Measurements from ENCODE around the gene WHRN.

DNA sequence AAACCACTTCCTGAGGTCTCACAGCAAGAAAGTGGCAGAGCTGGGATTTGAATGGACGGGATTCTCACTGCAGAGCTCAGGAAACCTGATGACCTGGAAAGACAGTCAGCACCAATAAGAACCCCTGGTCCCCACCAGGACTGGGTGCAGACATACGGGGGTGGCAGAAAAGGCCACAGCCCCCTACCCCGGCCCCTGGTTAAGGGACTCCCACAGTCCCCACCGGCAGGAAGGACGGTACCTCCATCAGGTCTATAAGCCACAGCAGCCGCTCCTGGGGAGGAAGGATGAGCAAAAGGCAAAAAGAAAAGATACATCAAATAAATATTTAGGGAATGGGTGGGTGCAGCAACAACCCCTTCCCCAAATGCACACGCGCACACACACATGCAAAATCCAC, 85.5 kb downstream of the WHRN start:
- no peak for TF ChIP-seq POLR2AphosphoS5 (IDR thresholded peaks at IDR 0.05; ENCODE audit: borderline replicate concordance, low read depth, low read length)
- no peak for TF ChIP-seq EZH2 (IDR thresholded peaks at IDR 0.05)
- TF ChIP-seq FOXP2 (optimal IDR thresholded peaks at IDR 0.05; ENCODE audit: control extremely low read depth, extremely low read length, insufficient read depth): no peak

All from SK-N-MC (cell line).